Measurements from ENCODE around the gene ANAPC4.

Gene ANAPC4

GRCh38 chr4:25454476-25454875 is 77.4 kb downstream of the ANAPC4 start:
- no peak for DNase-seq
- in situ Hi-C loops (cut with MboI; ENCODE audit: low pct_unique_long_range_greater_than_20kb, low sequenced_read_pairs) = no loop called here

GRCh38 chr4:25457053-25457715 is 80.1 kb downstream of the ANAPC4 start:
- in situ Hi-C loops (cut with MboI; ENCODE audit: low pct_unique_long_range_greater_than_20kb, low sequenced_read_pairs) = no loop called here
- no peak for DNase-seq

DNA sequence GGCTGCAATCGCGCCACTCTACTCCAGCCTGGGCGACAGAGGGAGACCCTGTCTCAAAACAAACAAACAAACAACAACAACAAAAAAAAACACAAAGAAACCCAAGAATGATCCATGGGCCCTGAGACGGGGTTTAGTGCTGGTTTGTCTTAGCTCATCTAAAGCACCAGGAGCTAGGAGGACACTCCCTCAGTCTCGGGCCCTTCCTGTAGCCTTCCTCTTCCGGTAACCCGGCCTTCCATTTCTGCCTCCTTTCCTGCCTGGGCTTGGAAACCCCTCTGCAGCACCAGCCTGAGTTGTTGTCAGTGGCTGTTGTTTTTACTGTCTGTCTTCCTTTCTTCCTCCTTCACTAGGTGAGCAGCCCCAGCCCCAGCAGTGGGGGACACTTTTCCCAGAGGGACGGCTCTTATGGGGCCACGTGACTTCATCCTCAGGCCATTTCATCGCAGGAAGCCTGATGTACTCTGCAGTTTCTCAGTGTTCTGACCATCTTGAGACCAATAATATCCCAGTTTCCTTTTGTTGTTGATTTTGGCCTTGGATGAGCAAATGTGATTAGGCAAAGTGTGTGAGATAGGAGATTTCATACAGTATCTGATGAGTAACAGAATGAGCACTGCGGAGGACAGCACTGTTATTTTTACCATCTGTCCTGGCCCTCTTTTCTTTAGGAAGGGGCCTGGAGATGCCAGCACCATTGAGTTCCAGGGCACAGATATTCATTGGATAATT is 90.1 kb downstream of the ANAPC4 start:
- no peak for DNase-seq
- in situ Hi-C loops (cut with MboI; ENCODE audit: low pct_unique_long_range_greater_than_20kb, low sequenced_read_pairs) = no loop called here

DNA sequence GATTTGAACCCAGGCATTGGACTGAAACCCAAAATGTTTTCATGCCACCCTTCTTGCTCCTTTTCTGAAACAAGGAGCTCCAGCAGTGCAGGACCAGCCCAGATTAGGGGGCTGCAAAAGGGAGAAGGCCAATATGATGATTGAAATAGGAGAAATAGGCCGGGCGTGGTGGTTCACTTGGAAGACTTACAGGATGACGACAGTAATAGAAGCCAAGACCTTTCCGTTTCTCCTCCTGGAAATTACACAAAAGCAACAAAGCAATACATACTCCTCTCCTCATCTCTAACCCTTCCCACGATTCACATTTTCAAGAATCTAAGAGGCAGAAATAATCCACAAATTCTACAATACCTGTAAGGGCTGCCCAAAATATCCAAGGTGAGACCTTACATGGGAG is 90.8 kb downstream of the ANAPC4 start:
- DNase-seq = no peak
- in situ Hi-C loops (cut with MboI; ENCODE audit: low pct_unique_long_range_greater_than_20kb, low sequenced_read_pairs) = no loop called here
